AG04449 (cell line): ENCODE results near the gene TEX29.

Source experiments
- CTCF ChIA-PET: fragments of 350-600 bp; formaldehyde crosslinking; extraction: SDS; loops from one replicate; lab custom pipeline; 2021; ENCODE audit warnings: antibody characterized with exemption; lab: Yijun Ruan, JAX
- POLR2A ChIA-PET: fragments of 400-600, 350-600 bp; formaldehyde crosslinking; extraction: SDS; loops from one replicate; lab custom pipeline; 2020; ENCODE audit warnings: antibody characterized with exemption, inconsistent platforms; lab: Yijun Ruan, JAX
- DNase-seq: peaks from one replicate; pipeline ENCODE4 v3.0.0-alpha.2; 2010; ENCODE audit warnings: low read depth, low spot score
- H3K4me3 ChIP-seq: 2 replicates; pipeline ENCODE4 v1.5.1; 2011; ENCODE audit warnings: low read depth, mild to moderate bottlenecking, control low read depth, low read length
- CTCF ChIP-seq: IDR thresholded peaks from one replicate; pipeline ENCODE4 v1.5.1; 2011; ENCODE audit warnings: mild to moderate bottlenecking, moderate library complexity, low read length, control low read depth, inconsistent platforms; ENCODE audit not compliant: insufficient read depth; ENCODE audit errors: missing control alignments

TEX29 gene

GRCh38 chr13:111322001-111322915 is 1.8 kb downstream of the TEX29 start:
- DNase-seq, result no peak
- POLR2A ChIA-PET, result no interaction called here
- no peak for TF ChIP-seq CTCF
- H3K4me3 ChIP-seq, result no peak overlapping the region
- CTCF ChIA-PET, result no interaction called here

- CTCF ChIA-PET, result no interaction called here
- DNase-seq, result no peak
- H3K4me3 ChIP-seq, result no peak overlapping the region
- TF ChIP-seq CTCF, result no peak
- POLR2A ChIA-PET, result no interaction called here
Measured at GRCh38 chr13:111322916-111323331, 2.5 kb downstream of the TEX29 start.

- ChIA-PET CTCF (no interaction called here), POLR2A (no interaction called here)
- no peak overlapping the region for H3K4me3 ChIP-seq
- no peak for TF ChIP-seq CTCF
- no peak for DNase-seq
Measured at GRCh38 chr13:111323549-111323948, 3.1 kb downstream of the TEX29 start.

GRCh38 chr13:111323950-111324651 is 3.7 kb downstream of the TEX29 start:
- no peak for DNase-seq
- POLR2A ChIA-PET, result no interaction called here
- H3K4me3 ChIP-seq, result no peak overlapping the region
- TF ChIP-seq CTCF, result no peak
- CTCF ChIA-PET, result no interaction called here

- no peak for DNase-seq
- ChIA-PET CTCF (no interaction called here), POLR2A (no interaction called here)
- no peak overlapping the region for H3K4me3 ChIP-seq
- no peak for TF ChIP-seq CTCF
Measured at GRCh38 chr13:111324736-111325135, 4.3 kb downstream of the TEX29 start.
